HL-60 (cell line): Measurements from ENCODE around the gene DNAH10.

Experiments used
- DNase-seq, 2 experiments: peaks; one replicate each; pipeline ENCODE4 v3.0.0-alpha.2; 2010 to 2020; ENCODE audit warnings: low read depth in 1 of 2, low spot score in 1 of 2
- H3K27ac ChIP-seq: fragments of 250-450 bp; sonication (Bioruptor Pico); replicated peaks from 2 replicates; pipeline ENCODE4 v1.5.1; 2020; ENCODE audit warnings: mild to moderate bottlenecking, moderate library complexity
- H3K27me3 ChIP-seq: fragments of 250-450 bp; sonication (Bioruptor Pico); 2 replicates; pipeline ENCODE4 v1.5.1; 2021; ENCODE audit warnings: mild to moderate bottlenecking, moderate library complexity; ENCODE audit not compliant: insufficient read depth, poor library complexity, severe bottlenecking
- H3K4me3 ChIP-seq: replicated peaks from 2 replicates; pipeline ENCODE4 v1.5.1; 2011; ENCODE audit warnings: mild to moderate bottlenecking, control low read depth, low read length; ENCODE audit not compliant: insufficient read depth
- CTCF ChIP-seq: IDR thresholded peaks from one replicate; pipeline ENCODE4 v1.5.1; 2011; ENCODE audit warnings: low read length, control low read depth, inconsistent platforms; ENCODE audit not compliant: insufficient read depth
- GABPA ChIP-seq: IDR thresholded peaks from 2 replicates; pipeline ENCODE4 v1.6.1; 2012; ENCODE audit warnings: low read depth
- POLR2AphosphoS5 ChIP-seq: IDR thresholded peaks from 2 replicates; pipeline ENCODE4 v1.6.1; 2012; ENCODE audit warnings: low read depth
- REST ChIP-seq: IDR thresholded peaks from 2 replicates; pipeline ENCODE4 v1.6.1; 2012; ENCODE audit warnings: low read depth; ENCODE audit not compliant: insufficient replicate concordance
- SPI1 ChIP-seq: IDR thresholded peaks from 2 replicates; pipeline ENCODE4 v1.6.1; 2012; ENCODE audit warnings: low read depth, mild to moderate bottlenecking, borderline replicate concordance

Gene DNAH10

GRCh38 chr12:123839826-123840225, 77.7 kb downstream of the DNAH10 start:
- Histone ChIP-seq H3K4me3 (no peak overlapping the region), H3K27me3 (peaks cover 3% of the 10 kb centered on the region), H3K27ac (no peak overlapping the region)
- no peak for TF ChIP-seq POLR2AphosphoS5
- no peak for TF ChIP-seq SPI1
- TF ChIP-seq REST: no peak
- TF ChIP-seq GABPA: no peak
- TF ChIP-seq CTCF: no peak
- DNase-seq: no peak

- DNase-seq: no peak
- TF ChIP-seq POLR2AphosphoS5 (no peak), GABPA (no peak), SPI1 (no peak), REST (no peak), CTCF (no peak)
- Histone ChIP-seq H3K4me3 (no peak overlapping the region), H3K27ac (no peak overlapping the region), H3K27me3 (peaks cover 3% of the 10 kb centered on the region)
These were observed 78.8 kb downstream of the DNAH10 start for GRCh38 chr12:123840765-123841425.

GRCh38 chr12:123843912-123844748, 82.0 kb downstream of the DNAH10 start:
- Histone ChIP-seq H3K27me3 (peaks cover 2% of the 10 kb centered on the region), H3K27ac (no peak overlapping the region), H3K4me3 (no peak overlapping the region)
- TF ChIP-seq GABPA (no peak), REST (no peak), POLR2AphosphoS5 (no peak), SPI1 (no peak), CTCF (no peak)
- no peak for DNase-seq
